Neutrophil (primary cell): ENCODE measurements around the gene ZIC5.

Experiments used
- H3K27ac ChIP-seq: fragments of 200-600 bp; sonication (generic); 2 replicates; pipeline ENCODE4 v1.5.1; 2016; ENCODE audit warnings: mild to moderate bottlenecking, moderate library complexity
- H3K27me3 ChIP-seq: fragments of 200-600 bp; sonication (generic); 2 replicates; pipeline ENCODE4 v1.6.0; 2016; ENCODE audit warnings: mild to moderate bottlenecking
- H3K36me3 ChIP-seq: fragments of 200-600 bp; sonication (generic); 2 replicates; pipeline ENCODE4 v1.5.1; 2017
- H3K4me1 ChIP-seq, 2 experiments: fragments of 200-600 bp in 1 of 2; sonication (generic) in 1 of 2; 1 replicate in 1 of 2; 2 replicates in 1 of 2; pipeline versions ENCODE4 v1.5.1 to v1.6.1; 2013 to 2016; ENCODE audit warnings: low read depth in 1 of 2, low read length in 1 of 2, mild to moderate bottlenecking in 1 of 2, moderate library complexity in 1 of 2; ENCODE audit not compliant: control insufficient read depth in 1 of 2, insufficient read depth in 1 of 2
- H3K4me3 ChIP-seq, 2 experiments: fragments of 200-600 bp in 1 of 2; sonication (generic) in 1 of 2; 1 replicate in 1 of 2; 2 replicates in 1 of 2; pipeline ENCODE4 v1.5.1; 2013 to 2016; ENCODE audit warnings: low read depth in 1 of 2, low read length in 1 of 2, mild to moderate bottlenecking in 1 of 2, moderate library complexity in 1 of 2
- H3K9me3 ChIP-seq: fragments of 200-600 bp; sonication (generic); 2 replicates; pipeline ENCODE4 v1.5.1; 2016
- TF ChIP-seq, protein P1 (sequence below): fragments of 200-600 bp; sonication (generic); IDR thresholded peaks from 2 replicates; pipeline ENCODE4 v1.5.1; 2016; ENCODE audit warnings: antibody characterized with exemption

The ZIC5 gene

GRCh38 chr13:99975626-99976025 is 4.1 kb upstream of the ZIC5 start:
- Histone ChIP-seq H3K4me1 (peaks cover 19 to 37% of the 10 kb centered on the region in 2 experiments), H3K27ac (no peak overlapping the region)
- TF ChIP-seq, protein P1, sequence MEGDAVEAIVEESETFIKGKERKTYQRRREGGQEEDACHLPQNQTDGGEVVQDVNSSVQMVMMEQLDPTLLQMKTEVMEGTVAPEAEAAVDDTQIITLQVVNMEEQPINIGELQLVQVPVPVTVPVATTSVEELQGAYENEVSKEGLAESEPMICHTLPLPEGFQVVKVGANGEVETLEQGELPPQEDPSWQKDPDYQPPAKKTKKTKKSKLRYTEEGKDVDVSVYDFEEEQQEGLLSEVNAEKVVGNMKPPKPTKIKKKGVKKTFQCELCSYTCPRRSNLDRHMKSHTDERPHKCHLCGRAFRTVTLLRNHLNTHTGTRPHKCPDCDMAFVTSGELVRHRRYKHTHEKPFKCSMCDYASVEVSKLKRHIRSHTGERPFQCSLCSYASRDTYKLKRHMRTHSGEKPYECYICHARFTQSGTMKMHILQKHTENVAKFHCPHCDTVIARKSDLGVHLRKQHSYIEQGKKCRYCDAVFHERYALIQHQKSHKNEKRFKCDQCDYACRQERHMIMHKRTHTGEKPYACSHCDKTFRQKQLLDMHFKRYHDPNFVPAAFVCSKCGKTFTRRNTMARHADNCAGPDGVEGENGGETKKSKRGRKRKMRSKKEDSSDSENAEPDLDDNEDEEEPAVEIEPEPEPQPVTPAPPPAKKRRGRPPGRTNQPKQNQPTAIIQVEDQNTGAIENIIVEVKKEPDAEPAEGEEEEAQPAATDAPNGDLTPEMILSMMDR = no peak

GRCh38 chr13:99974939-99975561 is 3.5 kb upstream of the ZIC5 start:
- H3K4me1 ChIP-seq = peaks cover 16 to 32% of the 10 kb centered on the region in 2 experiments
- peaks cover 14% of the 10 kb centered on the region for H3K9me3 ChIP-seq
- TF ChIP-seq, protein P1 = no peak

More at GRCh38 chr13:99975626-99976025, 4.1 kb upstream of the ZIC5 start:
- peaks cover 14% of the 10 kb centered on the region for H3K9me3 ChIP-seq
- no peaks in the 10 kb centered on the region for H3K36me3 ChIP-seq
- no peak overlapping the region for H3K4me3 ChIP-seq
- peaks cover 100% of the 10 kb centered on the region for H3K27me3 ChIP-seq

DNA sequence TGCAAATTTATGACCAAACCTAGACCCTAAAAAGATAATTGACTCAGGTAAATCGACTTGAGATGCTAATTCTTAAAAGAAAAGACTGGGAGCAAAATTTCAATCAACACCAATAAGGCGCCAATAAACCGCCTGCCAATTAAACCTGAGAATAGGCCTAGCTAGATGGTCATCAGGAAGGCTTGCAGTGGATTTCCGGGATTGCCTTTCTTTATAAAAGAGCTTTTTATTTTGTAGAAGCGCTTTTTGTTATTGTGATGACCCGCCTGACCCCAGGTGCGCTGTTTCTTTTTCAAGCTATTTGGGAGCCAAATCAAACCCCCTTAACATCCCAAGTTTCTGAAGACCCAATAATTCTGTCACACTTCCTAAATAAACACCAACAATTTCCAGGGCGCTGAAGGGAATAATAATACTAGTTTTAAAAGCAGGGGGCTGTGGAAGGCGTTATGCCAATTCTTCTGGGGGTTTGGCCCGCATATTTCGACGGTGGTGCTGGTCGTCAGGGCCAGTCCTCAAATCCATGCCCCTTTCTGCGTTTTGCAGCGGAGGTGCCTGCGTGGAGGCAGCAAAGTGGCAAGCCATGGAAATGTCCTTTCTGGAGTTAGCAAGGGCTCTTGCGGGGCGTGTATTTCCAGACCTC is 2.9 kb upstream of the ZIC5 start:
- Histone ChIP-seq H3K9me3 (peaks cover 14% of the 10 kb centered on the region), H3K4me1 (peaks cover 15 to 32% of the 10 kb centered on the region in 2 experiments), H3K27me3 (peaks cover 100% of the 10 kb centered on the region), H3K27ac (no peak overlapping the region), H3K36me3 (no peaks in the 10 kb centered on the region), H3K4me3 (no peak overlapping the region)
- TF ChIP-seq, protein P1 = no peak

More at GRCh38 chr13:99974939-99975561, 3.5 kb upstream of the ZIC5 start:
- Histone ChIP-seq H3K36me3 (no peaks in the 10 kb centered on the region), H3K4me3 (no peak overlapping the region), H3K27me3 (peaks cover 100% of the 10 kb centered on the region), H3K27ac (no peak overlapping the region)

DNA sequence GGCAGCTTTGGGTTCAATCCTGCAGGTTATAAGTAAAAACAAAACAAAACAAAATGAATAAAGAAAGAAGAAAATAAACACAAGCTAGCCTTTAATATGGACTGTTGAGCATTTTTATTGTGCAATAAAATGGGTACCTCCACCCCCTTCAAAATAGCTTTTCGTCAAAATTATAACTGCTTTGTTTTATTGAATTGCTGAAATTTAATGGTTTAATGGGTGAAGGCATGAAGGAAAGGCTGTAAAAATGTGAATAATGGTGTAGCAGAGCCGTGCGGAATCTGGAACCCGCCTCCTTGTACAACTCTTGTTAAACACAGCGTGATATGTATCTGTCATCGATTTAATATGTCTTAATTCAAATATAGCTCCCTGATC is 2.2 kb upstream of the ZIC5 start:
- TF ChIP-seq, protein P1 = no peak
- H3K27ac ChIP-seq = no peak overlapping the region
- H3K4me3 ChIP-seq = no peak overlapping the region
- peaks cover 100% of the 10 kb centered on the region for H3K27me3 ChIP-seq
- no peaks in the 10 kb centered on the region for H3K36me3 ChIP-seq
- peaks cover 15 to 35% of the 10 kb centered on the region in 2 experiments for H3K4me1 ChIP-seq
- peaks cover 14% of the 10 kb centered on the region for H3K9me3 ChIP-seq

DNA sequence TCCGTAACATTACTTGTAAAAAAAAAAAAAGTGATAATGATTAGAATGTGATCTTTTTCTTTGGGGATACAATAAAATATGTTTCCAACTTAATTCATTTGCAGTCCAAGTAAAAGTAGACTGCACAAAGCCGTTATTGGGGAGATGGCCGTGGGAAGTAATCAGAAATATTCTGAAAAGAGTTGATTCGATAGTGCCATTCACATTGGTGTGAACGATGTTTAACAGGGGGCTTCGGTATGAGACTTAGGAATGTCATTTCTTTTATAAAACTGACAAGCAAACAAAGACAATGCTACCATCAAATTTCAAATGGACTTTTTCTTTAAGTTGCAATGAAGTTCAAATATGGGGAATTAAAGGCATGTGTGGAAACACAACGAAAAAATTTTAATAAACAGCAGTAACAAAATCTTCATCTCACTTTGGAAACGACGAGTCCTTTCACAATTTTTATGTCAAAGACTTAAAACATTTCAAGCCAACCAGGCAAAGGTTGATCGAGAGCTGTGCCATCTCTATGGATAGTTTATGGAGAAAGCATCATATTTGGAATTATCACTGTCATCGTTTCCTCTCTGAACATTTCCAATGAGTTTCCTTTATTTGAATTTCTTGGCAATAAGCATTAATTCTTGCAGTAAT is 1.7 kb upstream of the ZIC5 start:
- peaks cover 100% of the 10 kb centered on the region for H3K27me3 ChIP-seq
- TF ChIP-seq, protein P1 = no peak
- peaks cover 14% of the 10 kb centered on the region for H3K9me3 ChIP-seq
- no peak overlapping the region for H3K4me3 ChIP-seq
- H3K36me3 ChIP-seq = no peaks in the 10 kb centered on the region
- H3K4me1 ChIP-seq = peaks cover 12 to 34% of the 10 kb centered on the region in 2 experiments
- H3K27ac ChIP-seq = no peak overlapping the region
